HG03565 (cell line): Measurements from ENCODE around the gene SCAMP5.
A peak's percentile ranks its signal among the peaks of the same experiment; 100 is the strongest.

Source experiments
- ATAC-seq: cut with Tn5 transposase; IDR thresholded peaks from one replicate; pipeline ENCODE4 v1.9.1; 2021; ENCODE audit warnings: mild to moderate bottlenecking, moderate library complexity; ENCODE audit not compliant: unreplicated experiment

SCAMP5 gene

DNA sequence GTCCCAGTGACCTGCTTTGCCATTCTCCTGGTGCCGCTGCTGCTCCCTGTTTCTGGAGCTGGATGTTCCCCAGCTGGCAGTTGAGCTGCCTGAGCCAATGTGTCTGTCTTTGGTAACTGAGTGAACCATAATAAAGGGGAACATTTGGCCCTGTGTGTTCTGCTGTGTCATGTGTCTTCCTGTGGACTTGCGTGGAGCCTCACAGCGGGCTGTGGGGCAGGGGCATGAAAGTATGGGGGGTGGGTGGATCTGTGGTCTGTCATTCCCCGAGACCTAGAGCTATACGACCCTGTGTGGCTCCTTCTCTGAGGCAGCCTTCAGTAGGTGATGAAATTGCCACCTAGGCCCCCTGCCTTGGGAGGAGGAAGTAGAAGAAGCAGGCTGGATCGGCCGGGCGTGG lies 26.0 kb downstream of the SCAMP5 start:
- no peak for ATAC-seq

DNA sequence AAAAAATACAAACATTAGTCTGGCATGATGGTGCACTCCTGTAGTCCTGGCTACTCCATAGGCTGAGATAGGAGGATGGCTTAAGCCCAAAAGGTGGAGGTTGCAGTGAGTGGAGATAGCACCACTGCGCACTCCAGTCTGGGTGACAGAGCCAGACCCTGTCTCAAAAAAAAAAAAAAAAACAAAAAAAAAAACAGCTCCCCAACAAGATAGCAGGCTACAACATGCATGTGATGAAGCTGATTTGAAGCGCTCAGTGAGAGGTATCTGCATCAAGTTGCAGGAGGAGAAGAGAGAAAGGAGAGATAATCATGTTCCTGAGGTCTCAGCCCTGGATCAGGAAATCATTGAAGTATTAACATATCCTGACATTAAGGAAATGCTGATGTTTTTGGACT lies 27.4 kb downstream of the SCAMP5 start:
- no peak for ATAC-seq

DNA sequence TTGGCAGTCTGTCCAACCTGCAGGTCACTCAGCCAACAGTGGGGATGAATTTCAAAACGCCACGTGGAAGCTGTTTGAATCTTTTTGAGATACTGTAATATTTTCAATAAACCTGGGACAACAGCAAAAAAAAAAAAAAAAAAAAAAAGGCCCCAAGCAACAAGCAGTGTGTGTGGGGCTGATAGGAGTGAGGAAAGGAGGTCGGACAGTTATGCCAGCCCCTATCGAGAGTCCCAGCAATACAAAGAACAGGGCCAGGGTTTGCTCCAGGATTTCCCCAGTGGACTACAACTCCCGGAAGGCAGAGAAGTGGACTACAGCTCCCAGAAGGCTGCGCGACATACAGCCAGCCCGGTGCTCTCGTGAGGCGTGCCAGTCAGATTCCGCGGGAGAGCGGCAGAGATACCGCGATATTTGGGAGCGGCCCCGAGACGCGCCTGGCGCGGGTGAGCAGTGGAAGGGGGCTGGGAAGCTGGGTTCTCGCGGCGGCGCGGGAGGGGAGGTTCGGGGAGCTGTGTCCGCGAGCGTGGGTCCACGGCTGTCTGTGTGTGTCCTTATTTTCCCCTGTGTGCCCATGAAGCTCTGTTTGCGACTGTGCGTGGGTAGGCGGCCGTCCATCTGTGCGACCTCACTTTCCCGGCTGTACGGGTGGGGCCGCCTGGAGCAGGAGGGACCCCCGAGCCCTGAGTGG lies 28.0 kb downstream of the SCAMP5 start, which contains the start of gene PPCDC:
Gene PPCDC, plus strand, starts transcription at position 410 of the 691 bp plus-strand sequence. CDS start 4,729 bp downstream, outside the sequence.
- peak; percentile 89 for ATAC-seq

DNA sequence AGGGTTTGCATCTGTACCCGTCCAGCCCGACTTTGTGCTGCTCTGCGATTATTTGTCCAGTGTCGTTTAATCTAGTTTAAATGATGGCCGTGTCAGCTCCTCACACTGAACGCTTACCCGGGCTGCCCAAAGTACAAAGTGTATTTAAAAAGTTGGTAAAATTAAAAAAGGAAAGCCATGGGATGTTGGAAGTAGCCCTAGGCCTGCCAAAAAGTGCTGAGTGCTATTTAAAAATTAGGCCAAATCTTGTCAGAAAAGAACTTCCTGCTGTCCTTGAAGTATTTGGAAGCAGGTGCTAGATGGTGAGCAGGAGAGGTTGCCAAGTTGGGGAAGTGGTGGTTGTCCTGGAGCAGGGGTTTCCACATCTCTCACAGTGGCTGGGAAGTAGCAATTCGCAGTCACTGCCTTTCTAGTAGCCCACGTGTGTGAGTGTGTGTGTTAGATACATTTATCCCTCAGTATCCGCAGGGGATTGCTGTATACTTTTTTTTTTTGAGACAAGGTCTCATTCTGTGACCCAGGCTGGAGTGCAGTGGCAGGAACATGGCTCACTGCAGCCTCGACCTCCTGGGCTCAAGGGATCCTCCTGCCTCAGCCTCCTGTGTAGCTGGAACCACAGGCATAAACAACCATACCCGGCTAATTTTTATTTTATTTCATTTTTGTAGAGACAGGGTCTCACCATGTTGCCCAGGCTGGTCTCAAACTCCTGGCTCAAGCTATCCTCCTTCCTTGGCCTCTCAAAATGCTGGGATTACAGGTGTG lies 28.7 kb downstream of the SCAMP5 start:
- no peak for ATAC-seq

DNA sequence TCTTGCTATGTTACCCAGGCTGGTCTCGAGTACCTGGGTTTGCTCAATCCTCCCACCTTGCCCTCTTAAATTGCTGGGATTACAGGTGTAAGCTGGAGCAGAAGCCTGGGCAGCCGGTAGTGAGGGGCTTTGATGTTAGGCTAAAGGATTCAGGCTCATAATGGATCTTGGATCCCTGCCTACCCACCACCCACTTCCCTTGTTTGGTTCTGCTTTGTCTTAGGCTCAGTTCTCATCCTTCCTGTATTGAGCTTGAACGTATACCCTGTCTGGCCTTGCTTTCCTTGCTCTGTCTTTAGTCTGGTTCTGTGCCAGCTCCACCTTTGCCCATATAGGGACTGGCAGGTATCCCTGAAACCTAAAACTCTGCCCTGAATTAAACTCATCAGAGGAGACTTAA lies 29.7 kb downstream of the SCAMP5 start:
- ATAC-seq, result no peak

DNA sequence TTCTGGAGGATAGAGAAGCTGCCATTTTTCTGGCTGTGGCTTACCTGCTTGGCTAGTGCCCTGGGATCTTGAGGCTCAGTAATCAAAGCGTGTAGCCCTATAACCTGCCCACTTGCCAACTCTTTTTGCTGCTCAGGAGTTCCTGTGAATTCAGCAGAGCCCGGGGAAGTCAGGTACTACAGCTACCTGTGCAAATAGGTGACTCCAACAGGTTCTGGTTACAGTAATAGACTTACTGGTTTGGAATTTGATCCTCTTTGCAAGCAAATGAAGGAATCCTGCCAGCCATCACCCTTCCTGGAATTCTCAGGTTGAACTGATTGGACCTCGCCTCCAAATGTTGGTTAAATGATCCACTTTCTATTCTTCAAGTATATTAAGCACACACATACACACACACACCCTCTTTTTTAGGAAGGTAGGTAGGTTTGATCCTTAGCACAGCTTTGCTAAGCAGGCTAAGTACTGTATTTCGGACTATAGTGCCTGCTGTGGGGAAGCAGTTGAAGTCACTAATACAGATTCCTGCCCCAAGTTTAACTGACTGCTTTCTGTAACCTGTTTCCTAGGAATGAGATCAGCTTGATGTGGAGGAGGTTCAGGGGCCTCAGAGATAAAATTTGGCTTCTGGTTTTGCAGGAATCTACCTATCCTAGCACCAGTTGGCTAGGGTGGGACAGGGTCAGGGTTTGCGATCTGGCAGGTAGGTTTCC lies 30.3 kb downstream of the SCAMP5 start:
- ATAC-seq, result no peak

DNA sequence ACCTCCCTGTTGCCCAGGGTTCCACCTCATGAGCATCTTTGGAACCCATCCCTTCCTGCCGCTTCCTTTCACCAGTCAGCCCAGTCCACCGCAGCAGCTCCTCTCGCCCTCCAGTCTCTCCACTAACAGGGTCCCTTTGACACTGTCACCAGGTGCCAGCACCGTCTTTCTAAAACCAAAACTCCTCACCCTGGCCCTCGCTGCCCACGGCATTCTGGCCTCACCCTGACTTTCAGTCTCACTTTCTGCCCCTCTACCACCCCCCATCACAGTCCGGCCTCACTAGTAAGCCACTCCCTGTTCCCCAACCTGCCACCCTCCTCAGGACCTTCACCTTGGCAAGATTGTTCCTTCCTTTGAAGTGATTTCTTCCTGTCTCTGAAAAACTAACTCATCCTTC lies 32.2 kb downstream of the SCAMP5 start:
- ATAC-seq, result no peak

DNA sequence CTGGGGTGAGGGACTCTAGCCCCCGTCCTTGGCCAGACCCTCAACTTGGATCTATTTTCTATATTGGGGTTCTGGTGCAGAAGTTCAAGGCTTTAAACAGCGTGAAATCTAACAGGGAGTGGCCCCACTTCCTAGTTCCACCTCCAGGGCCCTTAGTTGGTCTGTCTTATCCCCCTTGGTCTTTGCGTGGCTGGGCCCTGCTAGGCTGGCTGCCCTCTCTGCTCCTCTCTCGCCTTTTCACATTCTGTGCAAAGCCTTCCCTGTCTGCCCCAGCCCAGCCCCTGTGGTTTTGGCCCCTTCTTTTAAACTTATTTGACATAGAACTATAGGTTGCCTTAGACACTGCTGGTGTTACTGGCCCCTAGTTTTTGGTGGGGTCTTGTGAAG lies 33.6 kb downstream of the SCAMP5 start:
- ATAC-seq, result no peak

DNA sequence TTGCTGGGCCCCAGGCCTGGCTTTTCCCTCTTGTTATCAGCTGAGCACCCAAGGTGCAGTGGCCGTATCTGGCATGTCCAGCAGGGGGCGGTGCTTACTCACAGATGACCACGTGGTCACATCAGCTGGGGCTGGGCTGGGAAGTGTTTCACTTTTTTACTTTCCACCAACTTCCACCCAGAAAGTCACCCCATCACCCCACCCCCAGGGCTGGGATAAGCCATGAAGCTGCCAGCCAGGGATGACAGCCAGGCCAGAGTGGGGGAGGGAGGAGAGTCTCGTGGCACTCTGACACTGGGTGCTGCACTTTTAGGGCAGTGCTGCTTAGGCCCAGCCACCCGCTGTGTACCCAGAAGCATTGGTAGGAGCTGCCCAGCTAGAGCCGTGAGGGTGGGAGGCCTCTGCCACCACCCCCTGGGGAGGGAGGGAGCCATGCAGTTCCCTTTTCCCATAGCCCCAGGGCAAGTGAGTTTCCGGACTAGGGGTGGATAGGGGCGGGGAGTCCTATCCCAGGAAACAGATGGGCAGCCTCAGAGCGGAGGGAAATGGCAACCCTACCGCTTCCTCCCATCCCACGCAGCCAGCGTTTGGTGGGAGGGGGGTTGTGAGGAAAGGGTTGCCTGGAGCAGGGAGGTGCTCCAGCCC lies 34.1 kb downstream of the SCAMP5 start:
- ATAC-seq, result no peak

DNA sequence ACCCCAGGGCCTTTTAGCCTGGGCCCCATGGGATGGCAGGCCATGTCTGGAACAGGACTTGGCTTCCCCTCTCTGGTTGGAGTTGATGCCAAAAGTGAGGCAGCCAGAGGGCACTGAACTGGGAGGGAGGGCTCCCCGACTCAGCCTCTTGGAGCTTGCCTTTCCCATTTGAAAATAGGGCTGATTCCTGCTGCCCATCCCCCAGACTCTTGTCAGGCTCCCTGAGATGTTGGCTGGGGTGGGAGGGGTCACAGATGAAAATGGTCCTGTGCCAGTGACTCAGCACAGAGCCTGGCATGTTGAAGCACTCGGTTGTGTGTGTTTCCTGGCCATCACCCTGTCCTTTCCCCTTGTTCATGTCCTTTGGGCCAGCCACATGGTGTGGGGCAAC lies 34.7 kb downstream of the SCAMP5 start:
- ATAC-seq, result no peak

DNA sequence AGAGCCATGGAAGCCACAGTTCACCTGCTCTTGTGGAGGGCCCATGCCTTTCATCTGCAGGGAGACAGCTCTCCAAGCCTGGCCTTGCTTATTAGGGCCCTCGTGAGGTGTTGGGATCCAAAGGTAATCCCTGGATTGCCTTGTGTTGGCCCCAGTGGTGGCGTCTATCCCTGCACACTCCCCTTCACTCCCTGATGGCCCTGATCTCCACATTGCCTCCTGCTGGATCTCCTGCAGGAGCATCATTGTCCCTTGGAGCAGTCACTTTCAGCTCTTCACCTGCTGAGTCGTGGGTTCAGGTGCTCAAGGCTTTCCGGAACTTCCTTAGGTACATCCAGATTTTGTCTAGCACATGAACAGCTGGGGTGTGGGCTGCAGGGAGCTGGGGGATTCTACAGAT lies 35.1 kb downstream of the SCAMP5 start:
- no peak for ATAC-seq

DNA sequence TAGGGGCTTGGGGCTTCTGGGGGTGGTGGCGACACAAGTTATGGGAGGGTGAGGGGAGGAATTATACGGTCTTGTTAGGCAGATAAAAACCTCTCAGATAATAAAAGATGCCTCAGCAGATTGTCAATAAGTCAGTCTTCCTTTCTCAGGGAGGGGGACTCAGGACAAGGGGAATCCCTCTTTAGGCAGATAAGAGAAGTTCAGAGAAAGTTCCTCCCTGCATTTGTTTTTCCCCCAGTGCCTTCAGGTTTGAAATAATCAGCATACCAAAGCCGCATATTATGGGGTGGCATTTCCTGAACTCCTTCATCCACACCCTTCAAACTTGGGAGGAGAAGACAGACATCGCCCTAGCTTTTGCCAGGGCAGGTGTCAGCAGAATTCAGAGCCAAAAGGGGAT lies 36.5 kb downstream of the SCAMP5 start:
- ATAC-seq, result no peak

DNA sequence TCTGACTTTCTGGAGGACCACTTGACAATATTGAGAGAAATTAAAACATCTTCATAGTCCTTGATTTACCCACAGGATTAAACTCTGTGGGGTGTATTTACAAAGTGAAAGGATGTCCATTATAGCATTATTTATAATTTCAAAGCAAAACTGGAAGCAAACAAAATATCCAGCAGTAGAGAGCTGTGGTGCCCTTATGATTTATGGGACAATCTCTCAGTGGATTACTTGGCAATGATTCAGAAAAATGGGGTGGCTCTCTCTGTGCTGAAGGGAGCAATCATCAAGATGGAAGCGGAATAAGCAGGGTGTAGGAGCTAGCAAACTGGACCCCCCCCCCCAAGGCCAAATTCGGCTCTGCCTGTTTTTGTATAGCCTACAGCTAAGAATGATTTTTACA lies 37.0 kb downstream of the SCAMP5 start:
- ATAC-seq, result no peak

DNA sequence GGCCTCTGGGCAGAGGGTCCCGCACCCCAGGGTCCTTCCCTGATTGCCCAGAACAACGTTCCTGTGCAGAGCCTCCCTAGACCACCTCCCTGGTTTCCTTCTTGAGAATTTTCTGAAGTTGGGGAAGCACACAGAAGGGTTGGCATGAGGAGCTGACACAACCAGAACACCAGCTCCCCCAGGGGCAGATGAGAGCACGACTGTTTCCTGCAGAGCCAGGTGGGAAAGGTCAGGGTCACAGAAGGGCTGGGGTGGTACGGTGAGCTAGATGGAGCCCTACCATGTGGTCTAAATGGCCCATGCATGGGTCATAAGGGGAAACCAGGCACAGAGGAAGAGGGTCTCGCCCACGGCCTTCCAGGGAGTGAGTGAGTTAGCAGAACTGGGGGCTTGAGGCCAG lies 38.4 kb downstream of the SCAMP5 start:
- no peak for ATAC-seq

DNA sequence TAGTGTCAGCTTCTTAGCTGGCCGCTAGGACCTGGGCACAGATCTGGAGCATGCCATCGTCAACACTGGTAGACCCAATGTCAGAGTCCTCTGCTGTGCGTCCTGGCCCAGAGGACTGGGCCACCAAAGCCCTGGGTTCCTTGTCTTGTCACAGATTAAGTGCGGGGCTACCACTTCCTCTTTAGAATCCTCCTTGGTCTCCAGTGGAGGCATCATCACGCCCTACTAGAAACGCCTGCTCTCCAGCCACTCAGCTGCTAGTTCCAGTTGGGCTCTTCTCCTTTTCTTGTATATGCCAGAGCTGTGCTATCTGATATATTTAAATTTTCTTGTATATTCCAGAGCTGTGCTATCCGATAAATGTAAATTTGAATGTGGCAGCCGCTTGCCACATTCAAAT lies 39.3 kb downstream of the SCAMP5 start:
- ATAC-seq, result no peak

DNA sequence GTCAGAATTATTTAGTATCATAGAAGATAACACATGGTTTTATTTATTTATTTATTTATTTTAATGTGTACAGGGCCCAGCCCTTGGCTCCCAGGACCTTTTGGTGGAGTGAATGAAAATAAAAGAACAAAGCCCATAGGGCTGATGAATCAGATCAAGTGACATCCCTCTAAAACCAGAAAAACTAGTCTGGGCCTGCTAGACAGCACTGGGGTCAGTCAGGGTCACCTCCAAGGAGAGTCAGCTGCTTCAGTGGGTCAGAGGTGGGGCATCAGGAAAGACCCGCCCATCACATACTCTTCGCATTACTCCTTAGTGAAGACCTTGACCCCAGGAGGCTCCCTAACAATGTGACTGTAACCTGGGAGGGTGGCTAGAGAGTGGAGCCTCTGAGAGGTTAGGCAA lies 40.9 kb downstream of the SCAMP5 start:
- no peak for ATAC-seq

DNA sequence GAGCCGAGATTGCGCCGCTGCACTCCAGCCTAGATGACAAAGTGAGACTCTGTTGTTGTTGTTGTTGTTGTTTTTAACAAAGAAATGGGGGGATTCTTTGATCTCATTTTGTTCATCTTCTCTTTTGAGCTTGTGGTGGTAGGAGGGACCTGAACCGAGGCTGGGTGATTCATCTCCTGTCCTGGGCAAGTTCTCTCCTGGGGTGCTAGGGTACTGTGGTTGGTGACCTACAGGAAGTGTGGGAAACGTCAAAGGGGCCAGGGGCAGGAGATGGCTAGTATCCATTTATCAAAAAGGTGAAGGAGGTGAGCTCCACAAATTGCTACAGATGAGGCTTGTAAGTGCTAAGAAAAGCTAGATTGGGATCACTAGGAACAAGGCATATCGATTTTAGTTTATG lies 42.3 kb downstream of the SCAMP5 start:
- no peak for ATAC-seq

DNA sequence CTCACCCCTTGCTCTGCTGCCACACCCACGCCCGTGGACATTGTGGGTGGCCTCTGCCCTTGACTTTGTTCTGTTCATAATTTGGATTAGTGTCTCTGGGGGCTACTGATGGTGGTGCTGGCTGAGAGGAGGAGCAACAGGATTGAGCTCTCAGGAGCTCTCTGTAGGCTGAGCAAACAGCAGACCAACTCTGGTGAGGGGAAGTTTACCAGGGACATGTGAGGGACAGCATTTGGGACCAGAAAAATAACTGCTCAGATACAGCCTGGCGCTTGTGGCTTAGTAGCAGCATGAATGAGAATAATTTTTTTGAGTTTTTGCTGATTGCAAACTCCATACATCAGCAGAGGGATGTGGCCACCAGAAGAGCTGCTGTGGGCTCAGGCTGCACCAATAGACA lies 42.9 kb downstream of the SCAMP5 start:
- no peak for ATAC-seq

DNA sequence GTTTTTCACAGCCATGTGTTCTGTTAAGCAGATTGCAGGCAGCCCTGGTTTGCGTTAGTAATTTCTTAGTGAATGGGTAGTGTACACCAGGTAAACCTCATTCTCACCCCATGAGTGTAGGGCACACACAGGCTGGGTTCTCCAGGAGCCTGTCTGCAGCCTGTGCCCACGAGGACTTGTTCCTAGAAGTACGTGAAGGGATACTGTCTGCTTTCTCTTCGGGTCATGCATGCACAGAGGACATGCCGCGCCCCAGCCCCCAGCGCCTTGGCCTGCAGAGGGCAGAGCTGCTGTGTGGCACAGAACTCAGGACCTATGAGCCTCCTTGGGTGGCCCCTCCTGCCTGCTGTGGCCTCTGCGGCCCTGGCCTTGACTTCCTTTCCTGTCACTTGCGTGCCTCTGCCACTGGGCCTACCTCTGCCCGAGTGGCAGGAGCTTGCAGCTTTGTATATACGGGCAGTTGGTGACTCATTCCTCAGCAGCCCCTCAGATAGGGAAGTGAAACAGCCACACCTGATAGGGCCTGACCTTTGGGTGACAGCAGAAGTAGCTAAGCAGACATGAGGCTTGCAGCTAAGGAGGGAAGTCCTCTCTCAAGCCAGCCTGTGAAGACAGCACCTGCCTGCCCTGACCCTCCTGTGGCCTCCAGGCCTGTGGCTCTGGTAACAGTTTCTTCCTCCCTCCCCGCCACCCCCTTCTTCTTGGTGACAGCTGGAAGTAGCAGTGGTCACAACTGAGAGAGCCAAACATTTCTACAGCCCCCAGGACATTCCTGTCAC lies 47.6 kb downstream of the SCAMP5 start:
- peak; percentile 66 for ATAC-seq

DNA sequence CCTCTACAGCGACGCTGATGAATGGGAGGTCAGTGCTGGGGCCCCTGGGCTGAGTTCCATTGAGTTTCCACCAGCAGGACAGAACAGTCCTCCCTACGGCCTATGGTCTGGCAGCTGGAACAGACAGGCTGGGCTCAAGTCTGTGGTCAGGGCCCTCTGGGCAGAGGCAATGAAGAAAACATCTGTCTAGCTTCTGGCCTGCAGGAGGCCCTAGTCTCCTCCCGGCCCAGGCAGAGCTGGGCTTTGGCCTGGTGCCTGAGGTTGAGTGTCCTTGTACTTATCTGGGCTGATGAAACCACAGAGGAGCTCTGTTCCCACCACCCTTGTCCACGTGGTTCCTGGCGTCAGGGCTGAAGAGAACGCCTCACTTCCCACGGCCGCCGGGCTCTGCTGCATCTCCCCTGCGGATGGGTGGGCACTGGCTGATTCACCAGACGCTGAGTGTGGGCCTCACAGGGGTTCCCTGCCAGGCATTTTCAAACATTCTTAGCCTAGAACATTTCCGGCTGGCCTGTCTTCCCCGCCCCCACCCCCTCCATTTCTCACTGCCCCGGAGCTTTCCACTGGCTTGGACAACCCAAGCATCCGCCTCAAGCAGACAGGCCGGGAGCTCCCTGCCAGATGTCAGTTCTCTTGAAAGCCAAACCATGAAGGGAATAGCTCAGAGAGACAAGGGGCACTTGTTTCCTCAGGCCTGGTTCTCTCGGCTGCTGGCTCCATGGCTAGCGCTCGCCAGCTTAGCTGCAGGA lies 48.3 kb downstream of the SCAMP5 start:
- ATAC-seq, result peak; percentile 26
